ENCODE data around the gene ABCG1.

The ABCG1 gene

DNA sequence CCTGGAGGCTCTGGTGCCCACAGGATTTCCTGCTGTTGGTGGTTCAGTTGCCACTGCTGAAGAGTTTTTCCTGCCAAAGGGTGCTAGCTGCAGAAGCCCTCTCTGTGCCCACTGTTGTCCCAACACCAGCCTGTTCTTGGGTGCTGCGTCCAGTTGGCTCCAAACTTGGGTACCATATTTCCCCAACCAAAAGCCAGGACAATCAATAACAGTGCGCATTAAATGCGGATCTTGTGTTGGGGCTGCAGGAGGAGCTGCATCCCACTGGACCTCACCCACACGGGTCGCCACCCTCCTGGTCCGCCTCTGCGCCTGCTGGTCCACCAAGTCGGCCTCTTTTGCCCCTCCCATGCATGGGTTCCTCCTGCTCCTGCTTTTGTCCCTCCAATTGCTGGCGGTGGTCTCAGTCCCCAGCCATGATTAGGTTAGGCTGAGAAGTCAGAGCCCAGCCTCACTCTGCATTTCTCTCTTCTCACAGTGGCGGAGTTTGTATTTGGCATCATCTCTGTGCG is 9.8 kb downstream of the ABCG1 start:
- no peak for TF ChIP-seq GATA3 (IDR thresholded peaks at IDR 0.05; ENCODE audit: low read depth, low read length)
- TF ChIP-seq GATA2 (IDR thresholded peaks at IDR 0.05; ENCODE audit: low read depth, low read length), result no peak

DNA sequence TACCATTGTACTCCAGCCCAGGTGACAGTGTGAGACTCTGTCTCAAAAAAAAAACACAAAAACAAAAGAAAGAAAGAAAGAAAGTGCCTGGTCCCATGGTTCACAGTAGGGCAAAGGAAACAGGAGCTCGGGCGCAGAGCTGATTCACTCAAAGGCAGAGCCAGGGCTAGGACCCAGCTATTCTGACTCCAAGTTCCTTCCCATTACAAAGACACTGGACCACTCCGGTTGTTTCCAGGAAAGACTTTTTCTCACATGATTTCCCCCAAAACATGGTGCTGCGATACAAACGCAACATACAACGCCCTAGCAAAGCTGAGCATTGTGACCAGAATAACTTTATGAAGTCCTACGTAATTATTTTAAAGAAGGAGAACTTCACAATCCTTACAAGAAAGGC is 10.7 kb downstream of the ABCG1 start:
- TF ChIP-seq GATA3 (IDR thresholded peaks at IDR 0.05; ENCODE audit: low read depth, low read length), result no peak
- no peak for TF ChIP-seq GATA2 (IDR thresholded peaks at IDR 0.05; ENCODE audit: low read depth, low read length)

DNA sequence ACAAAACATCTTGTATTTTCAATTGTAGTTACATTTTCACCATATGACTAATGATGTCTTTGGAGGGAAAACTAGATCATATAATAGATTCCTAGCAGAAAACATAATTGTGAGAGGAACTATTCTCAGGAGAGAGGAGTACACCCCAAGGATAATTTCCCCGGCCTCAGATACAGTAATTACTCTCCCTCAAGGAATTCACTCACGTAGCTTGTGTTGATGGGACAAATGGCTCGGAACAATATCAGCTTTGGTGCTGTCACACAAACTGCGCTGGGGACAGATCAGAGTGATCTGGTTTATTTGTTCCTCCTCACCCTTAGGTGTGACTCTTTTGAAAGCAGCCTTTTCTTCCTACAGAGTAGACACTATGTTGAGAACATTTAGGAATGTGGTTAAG is 11.2 kb downstream of the ABCG1 start:
- TF ChIP-seq GATA2 (IDR thresholded peaks at IDR 0.05; ENCODE audit: low read depth, low read length), result no peak
- TF ChIP-seq GATA3 (IDR thresholded peaks at IDR 0.05; ENCODE audit: low read depth, low read length), result no peak

DNA sequence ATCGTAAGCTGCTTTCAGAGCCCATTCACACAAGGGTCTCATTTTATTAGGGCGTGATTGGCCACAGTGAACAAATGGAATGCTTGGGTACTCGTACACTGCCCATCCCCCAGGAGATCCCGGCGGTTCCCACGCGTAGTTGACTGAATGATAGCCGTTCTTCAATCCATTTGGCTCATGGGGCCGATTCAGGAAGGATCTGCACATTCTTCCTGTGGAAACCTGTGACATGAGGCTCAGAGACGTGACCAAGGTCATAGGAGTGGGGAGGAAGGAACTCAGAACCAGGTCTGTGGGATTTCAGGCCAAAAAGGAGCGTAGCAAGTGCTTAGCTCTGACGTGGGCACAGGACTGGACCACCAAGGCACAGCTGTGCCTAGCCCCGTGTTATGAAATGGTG is 11.7 kb downstream of the ABCG1 start:
- TF ChIP-seq GATA3 (IDR thresholded peaks at IDR 0.05; ENCODE audit: low read depth, low read length), result no peak
- TF ChIP-seq GATA2 (IDR thresholded peaks at IDR 0.05; ENCODE audit: low read depth, low read length), result no peak

DNA sequence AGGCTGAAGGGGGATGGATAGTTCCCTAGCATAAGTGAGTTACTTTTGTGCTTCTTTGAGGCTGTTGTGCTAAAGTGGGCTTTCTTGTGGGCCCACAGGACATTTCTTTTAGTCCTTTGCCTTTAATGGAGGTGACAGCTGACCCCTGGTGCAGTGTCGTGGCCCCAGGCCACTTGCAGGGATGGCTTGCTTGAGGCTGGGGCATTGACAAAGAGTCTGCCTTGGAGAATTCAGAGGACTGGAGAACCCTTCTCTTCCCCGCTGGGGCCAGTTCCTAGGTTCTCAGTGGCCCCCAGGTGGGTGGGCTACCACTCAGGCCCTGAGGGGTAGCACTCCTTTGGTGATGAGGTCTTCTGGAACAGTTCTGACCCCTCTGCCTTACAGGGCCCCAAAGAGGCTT is 12.8 kb downstream of the ABCG1 start:
- no peak for TF ChIP-seq GATA2 (IDR thresholded peaks at IDR 0.05; ENCODE audit: low read depth, low read length)
- TF ChIP-seq GATA3 (IDR thresholded peaks at IDR 0.05; ENCODE audit: low read depth, low read length), result no peak

DNA sequence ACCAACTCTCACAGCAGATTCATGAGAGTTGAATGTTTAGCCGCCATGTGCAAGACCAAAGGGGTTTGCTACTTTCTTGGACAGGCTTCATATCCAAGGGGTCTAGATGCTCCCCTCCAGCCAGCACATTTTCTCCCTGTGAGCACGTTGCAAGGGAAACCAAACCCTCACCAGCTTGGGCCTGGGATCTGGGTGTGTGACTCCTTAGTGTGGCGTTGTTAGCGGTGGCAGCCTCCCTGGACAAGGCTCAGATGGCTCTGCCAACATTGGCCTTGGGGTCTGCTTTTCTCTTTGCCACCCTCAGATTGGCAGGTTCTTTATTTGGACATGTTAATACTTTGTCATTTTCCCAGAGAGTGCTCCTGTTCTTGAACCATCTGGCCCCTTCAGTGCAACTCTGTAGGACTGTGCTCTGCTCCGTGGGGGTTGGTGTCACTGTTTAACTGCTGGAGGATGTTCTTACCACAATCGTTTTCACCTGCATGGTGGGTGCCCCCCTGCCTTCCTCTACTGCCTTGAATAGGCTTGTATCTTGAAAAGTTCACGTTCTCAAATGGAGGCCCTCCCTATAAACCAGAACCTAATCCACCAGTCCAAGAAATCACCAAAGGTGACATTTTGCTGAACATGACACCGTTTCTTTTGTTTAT is 13.4 kb downstream of the ABCG1 start:
- TF ChIP-seq GATA3 (IDR thresholded peaks at IDR 0.05; ENCODE audit: low read depth, low read length) (no peak), GATA2 (IDR thresholded peaks at IDR 0.05; ENCODE audit: low read depth, low read length) (no peak)

DNA sequence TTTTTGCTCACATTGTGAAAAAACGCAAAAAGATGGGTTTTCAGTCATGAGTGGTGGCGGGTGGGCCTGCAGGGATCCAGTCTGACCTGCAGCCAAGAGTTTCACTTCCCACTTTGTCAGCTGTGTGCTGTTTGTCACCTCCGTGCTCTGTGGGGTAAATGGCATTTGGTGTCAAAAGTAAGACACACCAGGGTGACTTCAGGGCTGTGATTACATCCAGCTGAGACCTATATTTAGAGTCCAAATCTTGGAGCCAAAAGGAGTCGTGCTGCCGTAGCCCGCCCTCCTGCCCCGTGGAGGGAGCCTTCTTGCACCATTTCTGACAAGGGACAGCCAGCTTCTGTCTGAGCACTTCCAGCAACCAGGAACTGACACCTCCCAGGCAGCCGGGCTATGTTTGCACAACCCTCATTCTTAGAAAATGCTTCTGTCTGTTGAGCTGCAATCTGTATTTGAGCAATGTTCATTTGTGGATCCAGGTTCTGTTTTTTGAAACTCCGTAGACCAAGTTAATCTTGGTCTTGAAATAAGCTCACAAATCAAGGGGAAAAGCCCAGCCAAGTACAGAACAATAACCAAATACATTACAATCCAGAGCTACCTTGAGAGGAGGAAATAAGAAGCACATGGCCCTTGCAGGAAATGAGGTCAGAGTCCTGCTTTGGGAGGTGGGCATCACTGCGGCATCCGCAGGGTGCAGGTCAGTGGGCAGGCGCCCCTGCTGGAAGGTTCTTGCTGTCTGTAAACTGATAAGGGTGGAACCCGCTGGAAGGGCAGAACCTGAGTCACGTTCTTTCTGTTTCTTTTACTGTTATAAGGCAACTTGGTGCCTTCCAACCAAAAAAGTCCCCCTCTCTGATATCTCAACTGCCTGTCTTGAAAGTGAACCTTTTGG is 14.4 kb downstream of the ABCG1 start:
- TF ChIP-seq GATA2 (IDR thresholded peaks at IDR 0.05; ENCODE audit: low read depth, low read length), result 0 out of 2 replicates have a peak, but pooled peaks have one; percentile 30
- no peak for TF ChIP-seq GATA3 (IDR thresholded peaks at IDR 0.05; ENCODE audit: low read depth, low read length)

DNA sequence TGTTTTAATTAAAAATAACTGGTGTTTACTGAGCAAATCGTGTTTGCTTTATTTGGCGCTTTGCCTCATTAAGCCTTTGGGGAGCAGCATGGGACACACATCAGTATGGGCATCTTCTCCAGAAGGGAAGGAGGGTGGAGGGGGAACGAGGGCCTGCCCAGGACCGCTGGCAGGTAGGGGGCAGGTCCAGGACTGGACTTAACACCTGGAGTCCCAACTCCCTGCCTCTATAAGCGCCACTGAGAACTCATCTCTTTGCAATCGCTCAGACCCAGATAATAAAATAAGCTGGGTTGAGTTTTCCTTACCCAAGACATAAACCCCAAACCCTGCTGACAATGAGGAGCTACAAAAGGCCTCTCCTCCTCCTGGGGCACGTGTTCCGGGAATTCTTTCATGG is 15.1 kb downstream of the ABCG1 start:
- no peak for TF ChIP-seq GATA3 (IDR thresholded peaks at IDR 0.05; ENCODE audit: low read depth, low read length)
- no peak for TF ChIP-seq GATA2 (IDR thresholded peaks at IDR 0.05; ENCODE audit: low read depth, low read length)

DNA sequence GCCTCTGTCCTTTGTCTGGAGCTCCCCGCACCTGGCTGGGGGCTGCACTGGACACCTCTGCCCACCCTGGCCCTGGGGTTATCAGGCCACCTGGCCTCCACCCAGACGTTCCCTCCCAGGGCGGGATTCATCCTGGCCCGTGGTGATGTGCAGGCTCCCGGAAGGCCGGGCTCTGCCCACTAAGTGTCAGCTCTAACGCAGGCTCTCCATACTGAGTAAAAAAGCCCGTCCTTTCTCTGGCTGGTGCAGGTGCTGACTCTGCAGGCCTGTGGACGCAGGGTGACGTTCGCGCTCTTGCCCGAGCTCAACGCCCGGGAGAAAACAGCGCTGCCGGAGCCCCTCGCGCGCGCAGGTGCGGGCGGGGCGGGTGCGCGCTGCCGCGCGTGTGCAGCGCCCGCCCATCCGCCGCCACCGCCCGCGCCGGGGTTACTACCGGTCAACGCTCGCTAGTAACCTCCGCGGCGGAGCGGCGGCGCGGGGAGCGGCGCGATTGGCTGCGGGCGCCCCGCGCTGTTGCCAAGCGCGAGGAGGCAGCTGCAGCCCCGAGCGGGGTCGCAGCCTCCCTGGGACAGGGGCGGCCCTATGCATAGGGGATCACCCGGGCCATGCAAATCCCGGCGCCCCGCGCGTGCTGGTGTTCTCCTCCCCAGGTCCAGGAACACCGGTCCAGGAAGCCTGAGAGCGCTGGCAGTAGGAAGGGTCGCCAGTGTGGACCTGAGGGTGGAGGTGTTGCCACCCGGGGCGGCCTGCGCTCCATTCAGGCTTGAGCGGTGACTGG is 15.7 kb downstream of the ABCG1 start:
- no peak for TF ChIP-seq GATA3 (IDR thresholded peaks at IDR 0.05; ENCODE audit: low read depth, low read length)
- TF ChIP-seq GATA2 (IDR thresholded peaks at IDR 0.05; ENCODE audit: low read depth, low read length), result no peak

DNA sequence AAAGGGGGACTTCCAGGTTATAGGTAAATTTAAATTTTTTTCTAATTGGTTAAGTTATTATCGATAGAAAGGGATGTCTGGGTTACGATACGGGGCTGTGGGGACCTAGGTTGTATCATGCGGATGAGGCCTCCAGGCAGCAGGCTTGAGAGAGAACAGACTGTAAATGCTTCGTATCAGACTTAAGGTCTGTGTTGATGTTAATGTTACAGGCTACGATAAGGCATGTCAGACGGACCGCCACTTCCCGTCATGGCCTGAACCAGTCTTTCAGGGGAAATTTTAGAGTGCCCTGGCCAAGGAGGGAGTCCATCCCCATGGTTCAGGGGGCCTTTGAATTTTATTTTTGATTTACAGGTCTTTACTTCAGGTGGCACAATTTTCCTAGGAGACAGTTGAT is 16.7 kb downstream of the ABCG1 start:
- TF ChIP-seq GATA3 (IDR thresholded peaks at IDR 0.05; ENCODE audit: low read depth, low read length) (no peak), GATA2 (IDR thresholded peaks at IDR 0.05; ENCODE audit: low read depth, low read length) (no peak)

DNA sequence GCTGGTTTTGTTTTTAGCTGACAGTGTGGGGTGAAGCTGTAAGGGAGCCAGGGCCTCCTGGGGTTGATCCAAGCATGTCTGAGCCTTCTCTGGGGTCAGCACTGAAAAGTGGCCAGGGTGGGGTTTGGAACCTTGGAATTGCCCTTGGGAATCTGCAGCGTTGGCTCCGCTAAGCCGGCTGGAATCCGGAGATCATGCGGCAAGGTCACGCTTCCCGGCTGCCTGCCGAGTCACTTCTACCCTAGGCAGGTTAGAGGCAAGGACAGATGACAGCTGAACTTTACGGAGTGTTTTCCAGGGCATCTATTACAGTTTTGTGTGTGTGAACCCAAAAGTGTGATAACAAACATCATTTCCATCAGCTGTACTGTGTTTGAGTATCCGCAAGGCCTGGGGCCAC is 17.1 kb downstream of the ABCG1 start:
- TF ChIP-seq GATA3 (IDR thresholded peaks at IDR 0.05; ENCODE audit: low read depth, low read length) (no peak), GATA2 (IDR thresholded peaks at IDR 0.05; ENCODE audit: low read depth, low read length) (no peak)

DNA sequence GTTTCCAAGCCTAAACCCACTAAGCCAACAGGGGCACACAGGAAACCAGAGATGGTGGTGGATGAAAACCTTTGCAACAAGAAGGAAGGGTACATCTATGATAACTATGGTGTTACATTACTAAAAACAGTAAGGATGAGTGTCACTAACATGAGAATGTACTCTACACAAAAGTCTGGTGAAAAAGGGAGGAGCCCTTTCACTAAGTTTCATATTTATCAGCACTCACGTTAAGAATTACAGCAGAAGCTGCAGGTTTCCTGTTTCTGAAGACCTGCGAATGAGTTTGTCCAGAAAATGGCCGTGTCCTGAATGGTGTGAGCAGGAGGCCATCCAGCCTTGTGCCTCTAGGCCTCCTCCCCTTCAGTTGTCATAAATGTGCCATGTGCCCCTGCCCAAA is 17.8 kb downstream of the ABCG1 start:
- TF ChIP-seq GATA3 (IDR thresholded peaks at IDR 0.05; ENCODE audit: low read depth, low read length), result no peak
- no peak for TF ChIP-seq GATA2 (IDR thresholded peaks at IDR 0.05; ENCODE audit: low read depth, low read length)

DNA sequence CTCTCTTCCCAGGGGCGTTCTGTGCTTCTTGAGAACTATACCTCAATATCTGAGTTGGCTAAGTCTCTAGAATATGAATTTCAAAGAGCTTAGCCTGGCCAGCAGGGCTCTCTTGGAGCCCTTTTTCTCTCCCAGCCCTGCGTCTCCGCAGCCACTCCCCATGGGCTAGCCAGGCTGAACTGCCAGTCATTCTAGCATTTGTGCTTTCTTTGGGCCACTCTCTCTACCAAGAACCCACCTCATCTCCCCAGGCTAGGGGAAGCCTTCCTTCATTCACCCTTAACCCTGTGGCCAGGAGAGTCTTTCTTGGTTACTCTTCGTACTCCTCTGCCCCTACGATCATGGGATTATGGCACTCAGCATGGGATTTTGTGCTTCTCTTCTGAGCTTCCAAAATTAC is 18.2 kb downstream of the ABCG1 start:
- no peak for TF ChIP-seq GATA2 (IDR thresholded peaks at IDR 0.05; ENCODE audit: low read depth, low read length)
- TF ChIP-seq GATA3 (IDR thresholded peaks at IDR 0.05; ENCODE audit: low read depth, low read length), result no peak

DNA sequence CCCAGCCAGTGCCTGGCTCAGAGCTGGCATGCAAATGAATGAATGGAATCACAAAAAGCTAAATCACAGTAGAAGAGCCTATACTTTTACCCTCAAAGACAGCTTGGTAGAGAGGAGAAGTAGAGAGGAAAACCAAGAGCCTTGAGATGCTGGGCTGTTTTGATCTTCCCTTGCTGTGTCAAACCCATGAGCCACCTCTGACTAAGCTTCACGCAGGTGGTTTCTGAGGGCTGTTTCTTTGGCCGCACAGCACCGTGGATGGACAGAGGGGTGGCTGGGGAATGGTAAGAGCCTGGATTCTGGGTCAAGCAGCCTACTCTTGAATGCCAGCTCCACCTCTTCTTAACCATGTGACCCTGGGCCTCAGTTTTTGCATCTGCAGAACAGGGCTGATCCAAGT is 18.6 kb downstream of the ABCG1 start:
- TF ChIP-seq GATA3 (IDR thresholded peaks at IDR 0.05; ENCODE audit: low read depth, low read length) (no peak), GATA2 (IDR thresholded peaks at IDR 0.05; ENCODE audit: low read depth, low read length) (no peak)
